Measurements from ENCODE around the gene DEDD. TPM values are rescaled to one million over a fixed set of nuclear protein-coding genes. Genes with fewer than 3 reads are reported as not detected.
"Not testable (repeated sequence)": the region's sequence is repeated elsewhere in the genome, so short reads cannot be mapped to it uniquely, and the experiment has no call there.

DEDD gene
- total RNA-seq, 2 donors from 2014 or later, result 34.2 to 41.5 TPM

DNA sequence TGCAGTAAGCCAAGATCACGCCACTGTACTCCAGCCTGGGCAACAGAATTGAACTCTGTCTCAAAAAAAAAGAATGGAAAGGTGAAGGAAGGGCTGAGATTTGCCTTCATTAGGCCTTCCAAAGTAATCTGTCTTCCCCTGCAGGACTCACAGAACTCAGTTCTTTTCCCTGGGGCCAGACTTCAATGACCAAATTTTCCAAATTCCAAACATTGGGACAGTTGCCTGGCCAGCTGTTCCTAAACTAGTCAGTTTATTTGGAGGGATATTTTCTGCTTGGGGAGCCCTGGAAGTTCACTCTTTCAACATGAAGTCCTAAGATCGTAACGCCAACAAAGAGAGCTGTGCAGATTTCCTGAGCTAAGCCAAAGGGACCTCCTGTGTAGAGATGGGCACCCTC, 5.4 kb upstream of the DEDD start:
- DNase-seq (no peak), ATAC-seq (no peak)
- intact Hi-C loops (cut with DNase I, micrococcal nuclease), result no loop called here

DNA sequence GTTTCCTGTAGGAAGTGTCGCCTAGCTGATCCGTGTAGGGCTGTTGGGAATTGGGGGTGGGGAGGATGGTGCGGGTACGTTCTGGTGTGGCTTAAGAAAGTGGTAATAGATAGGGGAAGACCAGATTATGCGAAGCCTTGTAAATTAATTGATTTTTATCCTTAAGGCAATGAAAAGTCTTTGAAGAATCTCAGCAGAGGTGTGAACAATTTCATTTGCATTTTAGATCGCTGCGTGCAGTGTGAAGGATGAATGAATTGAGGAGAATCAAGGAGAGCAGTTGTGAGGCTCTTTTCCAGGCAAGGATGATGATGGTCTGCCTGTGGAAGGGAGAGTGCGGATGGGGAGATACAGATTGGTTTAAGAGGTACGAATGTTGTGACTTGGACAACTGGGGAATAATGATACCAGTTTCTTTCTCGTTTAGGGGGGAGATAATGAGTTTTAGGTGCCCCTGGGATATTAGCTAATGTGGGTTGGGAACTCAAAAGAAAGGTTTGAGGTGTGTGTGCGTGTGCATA, 813 bp upstream of the DEDD start:
- intact Hi-C loops (cut with DNase I, micrococcal nuclease), result no loop called here
- DNase-seq (no peak), ATAC-seq (peak; percentile 12)

DNA sequence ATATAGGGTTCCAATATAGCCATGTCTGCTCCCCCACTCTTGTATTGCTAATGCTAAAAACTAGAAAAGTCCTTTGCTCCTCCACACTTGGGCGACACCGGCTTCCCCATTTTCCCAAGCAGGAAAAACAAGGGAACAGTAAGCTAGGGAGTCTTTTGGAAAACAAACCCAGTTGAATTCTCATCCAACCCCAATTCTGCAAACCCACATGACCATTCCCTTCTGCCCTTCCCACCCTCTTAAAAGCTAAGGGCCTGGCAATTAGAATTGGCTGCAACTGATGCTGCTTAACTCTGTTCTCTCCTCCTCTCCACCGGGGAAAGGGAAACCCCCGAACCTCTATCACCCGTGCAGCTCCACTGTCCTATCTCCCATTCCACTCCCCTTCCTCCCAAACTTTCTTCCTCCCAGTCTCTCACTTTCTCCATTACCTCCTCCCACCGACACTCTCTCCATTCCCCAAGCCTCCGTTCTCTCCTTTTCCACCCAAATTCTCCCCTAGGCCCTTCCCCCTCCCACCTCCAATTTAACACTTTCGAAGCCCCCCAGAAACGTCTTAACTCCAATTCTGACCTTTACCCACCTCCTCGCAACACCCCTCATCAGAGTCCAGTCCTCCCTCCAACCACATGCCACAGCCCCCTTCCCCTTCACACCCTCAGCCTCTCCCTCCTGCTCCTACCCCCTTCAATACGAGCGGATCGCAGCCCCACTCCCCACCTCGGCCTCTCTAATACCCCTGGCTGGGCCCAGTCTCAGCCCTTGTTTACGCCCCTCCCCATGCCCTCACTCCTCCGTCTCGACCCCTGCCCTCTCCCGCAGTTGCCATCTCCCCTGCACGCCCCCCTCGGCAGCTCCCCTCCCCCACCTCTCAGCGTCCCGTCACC, 701 bp downstream of the DEDD start:
- DNase-seq, result no peak
- intact Hi-C loops (cut with DNase I, micrococcal nuclease), result no loop called here

DNA sequence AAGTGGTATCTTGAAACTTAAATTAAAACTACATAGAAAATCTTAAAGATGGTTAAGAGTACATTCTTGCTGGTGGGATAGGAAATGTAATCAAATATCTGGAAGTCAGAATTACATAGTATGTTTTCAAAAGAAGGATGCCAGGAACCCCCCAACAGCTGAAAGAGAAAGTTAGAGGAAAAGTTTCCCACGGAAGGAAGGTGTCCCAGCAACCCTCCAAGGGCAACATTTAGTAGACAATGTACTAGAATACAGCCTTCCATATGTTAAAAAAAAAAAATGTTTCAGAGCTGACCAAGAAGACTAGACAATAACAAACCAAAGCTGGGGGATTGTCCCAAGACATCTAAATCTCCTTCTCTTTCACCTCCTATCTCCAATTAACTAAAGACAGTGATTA, 2.2 kb downstream of the DEDD start:
- DNase-seq (no peak), ATAC-seq (no peak)
- intact Hi-C loops (cut with DNase I, micrococcal nuclease), result no loop called here

More for the DNA sequence above, 701 bp downstream of the DEDD start:
- no peak for ATAC-seq

DNA sequence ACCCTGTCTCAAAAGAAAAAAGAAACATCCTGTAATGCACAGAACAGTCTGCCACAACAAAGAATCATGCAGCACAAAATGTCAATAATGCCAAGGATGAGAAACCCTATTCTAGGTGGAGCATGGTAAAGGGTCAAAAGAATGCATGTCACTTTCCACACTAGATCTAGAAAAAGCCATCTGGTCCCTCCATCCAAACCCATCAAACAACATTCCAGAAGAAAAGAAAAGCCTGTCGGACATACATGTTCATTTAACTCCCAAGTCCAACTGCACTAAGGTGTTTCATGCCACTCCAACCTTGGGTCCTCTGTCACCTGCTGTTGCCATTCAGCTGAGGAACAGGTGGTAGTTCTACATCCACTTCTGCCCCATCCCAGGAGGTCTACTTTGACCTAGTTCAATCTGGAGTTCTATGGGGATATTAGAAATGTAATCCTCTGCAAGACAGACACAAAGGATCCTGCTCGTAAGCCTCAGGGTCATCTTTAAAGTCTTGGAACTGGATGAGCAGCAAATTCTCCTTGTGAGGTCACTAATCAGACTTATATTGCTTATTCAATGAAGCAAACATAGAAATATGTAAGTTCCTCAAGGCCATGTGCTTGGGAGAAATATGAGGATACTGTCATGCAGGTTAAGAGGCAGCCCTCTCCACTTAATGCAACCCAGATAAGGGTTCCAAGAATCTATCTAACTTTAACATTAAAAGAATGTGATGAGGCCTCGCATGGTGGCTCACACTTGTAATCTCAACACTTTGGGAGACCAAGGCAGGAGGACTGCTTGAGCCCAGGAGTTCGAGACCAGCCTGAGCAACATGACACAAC, 3.7 kb downstream of the DEDD start:
- ATAC-seq (no peak), DNase-seq (no peak)
- intact Hi-C loops (cut with DNase I, micrococcal nuclease), result no loop called here

DNA sequence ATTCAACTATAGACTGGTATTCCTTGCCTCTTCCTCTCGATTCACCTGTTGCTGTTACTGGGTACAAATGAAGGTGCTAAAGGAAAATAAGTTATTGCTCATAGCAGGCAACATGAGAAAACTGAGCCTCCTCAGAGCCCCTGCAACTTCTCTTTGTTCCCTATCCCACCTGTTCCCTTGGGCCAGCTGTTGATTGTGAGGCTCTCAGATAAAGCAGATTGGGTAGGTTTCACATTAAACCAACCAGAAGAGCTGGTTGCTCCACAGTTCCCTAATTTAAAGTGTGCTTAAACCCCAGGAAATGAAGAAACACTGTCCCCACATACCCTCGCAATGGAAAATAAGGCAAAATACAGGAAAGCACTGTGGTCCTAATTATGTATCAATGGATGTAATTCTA, 4.8 kb downstream of the DEDD start:
- ATAC-seq, result no peak
- intact Hi-C loops (cut with DNase I, micrococcal nuclease), result no loop called here
- no peak for DNase-seq

DNA sequence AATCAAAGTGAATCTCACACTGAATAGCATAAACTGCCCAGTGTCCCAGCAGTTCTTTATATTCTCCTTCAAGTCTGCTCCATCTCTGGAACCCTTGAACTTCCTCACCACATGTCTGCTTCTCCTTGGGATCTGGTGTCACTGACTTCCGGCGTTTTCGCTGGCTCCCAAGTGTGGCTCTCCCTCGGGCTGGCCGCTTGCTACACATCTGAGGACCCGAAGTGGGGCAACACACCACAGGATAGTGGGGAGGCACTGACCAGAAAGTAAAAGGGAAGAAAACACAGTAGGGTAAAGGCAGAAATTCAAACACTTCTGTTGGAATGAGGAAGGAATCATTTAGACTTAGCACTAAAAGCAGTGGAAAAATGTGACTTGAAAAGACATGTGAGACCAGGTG, 9.5 kb downstream of the DEDD start:
- no peak for ATAC-seq
- DNase-seq, result no peak
- intact Hi-C loops (cut with DNase I, micrococcal nuclease), result no loop called here

DNA sequence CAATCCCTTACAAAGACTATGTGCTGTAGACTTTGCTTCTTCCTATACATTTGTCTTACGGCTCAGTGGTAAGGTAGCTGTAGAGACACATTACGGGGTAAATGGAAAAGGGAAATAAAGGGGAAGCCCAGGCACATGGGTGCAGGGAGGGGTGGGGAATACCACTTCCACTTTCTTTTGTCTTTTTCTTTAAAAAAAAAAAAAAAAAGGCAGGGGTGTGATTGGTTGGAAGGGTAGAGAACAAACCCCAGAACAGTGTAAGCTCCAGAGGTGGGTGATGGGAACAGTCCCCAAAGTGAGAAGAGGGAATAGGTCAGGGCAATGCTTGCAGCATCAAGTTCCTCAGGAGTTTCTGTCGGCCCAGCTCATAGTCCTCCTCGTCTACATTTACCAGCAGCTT, 10.6 kb downstream of the DEDD start:
- no peak for ATAC-seq
- intact Hi-C loops (cut with DNase I, micrococcal nuclease), result no loop called here
- no peak for DNase-seq

DNA sequence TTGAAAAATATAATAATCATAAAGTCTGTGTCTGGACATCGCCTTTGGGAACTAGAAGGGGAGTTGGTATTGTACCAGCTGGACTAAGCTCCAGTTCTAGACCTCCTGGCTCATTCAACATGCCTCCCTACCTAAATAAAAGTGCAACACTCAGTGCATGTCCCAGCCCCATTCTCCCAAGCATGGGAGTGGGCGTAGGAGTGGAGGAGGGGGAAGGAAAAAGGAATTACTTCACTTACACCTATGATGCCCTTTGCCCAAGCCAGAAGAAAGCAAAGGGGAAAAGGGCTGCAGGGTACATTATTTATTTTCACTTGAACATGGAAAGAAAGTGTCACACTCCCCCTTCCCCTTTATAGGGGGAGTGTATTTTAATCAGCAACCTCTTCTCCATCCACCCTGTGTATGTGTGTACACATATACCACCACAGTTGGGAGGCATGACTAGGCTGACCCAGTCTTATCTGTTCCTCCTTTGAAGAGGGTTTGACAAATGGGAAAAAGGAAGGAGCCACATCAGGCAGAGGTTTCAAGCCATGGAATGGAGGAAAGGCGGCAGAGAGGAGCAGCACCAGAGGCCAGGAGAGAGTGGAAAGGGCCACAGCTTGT, 11.3 kb downstream of the DEDD start:
- ATAC-seq (no peak), DNase-seq (no peak)
- intact Hi-C loops (cut with DNase I, micrococcal nuclease), result no loop called here

DNA sequence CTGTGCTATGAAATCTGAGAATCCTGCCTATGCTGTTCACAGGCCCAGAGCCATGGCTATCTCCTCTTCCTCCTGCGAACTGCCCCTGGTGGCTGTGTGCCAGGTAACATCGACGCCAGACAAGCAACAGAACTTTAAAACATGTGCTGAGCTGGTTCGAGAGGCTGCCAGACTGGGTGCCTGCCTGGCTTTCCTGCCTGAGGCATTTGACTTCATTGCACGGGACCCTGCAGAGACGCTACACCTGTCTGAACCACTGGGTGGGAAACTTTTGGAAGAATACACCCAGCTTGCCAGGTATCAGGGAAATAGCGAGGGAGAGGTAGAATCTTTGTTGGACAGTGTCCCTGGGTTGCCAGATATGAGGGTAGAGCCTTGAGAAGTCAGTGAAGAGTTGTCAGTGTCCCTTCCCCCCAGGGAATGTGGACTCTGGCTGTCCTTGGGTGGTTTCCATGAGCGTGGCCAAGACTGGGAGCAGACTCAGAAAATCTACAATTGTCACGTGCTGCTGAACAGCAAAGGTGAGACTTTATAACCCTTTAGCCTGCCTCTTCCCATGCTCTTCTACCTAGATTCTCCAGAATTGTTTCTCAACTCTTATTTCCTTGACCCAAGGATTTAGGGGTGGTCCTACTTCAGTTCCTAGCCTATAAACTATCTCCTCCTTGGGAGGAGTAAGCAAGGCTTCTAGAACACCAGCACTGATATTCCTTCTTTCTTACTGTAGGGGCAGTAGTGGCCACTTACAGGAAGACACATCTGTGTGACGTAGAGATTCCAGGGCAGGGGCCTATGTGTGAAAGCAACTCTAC, 13.2 kb downstream of the DEDD start:
- DNase-seq (peak; percentile 50 to 65), ATAC-seq (peak; percentile 55)
- intact Hi-C loops (cut with DNase I, micrococcal nuclease), result no loop called here

DNA sequence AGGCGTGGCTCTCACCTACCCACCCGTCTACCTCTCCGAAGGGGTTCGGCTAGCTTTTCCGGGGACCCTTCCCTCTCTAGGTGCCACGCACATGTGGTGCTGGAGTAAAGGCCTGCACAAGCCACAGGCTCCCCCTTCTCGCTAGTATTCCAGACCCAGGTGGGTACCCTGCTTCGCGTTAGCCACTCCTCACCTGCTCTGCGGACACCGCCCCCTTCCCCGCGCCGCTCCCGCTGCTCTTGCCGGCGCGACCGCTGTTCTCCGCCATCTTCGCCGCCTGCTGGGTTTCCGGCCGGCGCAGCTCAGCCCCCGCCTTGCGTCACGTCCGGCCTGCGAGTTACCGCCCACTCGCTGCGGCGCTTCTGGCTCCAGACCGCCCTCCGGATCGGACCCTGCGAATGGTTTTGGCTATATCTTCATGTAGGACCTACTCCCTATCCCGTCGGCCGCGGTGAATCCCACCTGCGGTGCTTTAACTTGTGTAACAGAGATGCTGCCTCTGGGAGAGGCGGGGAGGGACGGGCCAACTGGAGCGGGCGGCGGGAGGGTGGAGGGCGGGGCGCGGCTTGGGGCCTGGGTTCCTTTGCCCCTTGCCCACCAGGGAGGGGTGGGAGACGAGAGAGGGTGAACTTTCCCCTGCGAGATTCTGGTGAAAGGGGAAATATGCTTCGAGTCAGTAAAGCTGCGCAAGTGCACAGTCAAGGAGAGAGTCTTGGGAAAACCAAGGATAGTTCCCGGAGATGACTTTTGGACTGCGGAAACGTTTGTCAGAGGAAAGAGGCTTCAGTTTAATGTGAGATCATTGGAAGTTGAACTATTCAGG, 14.5 kb downstream of the DEDD start, which contains the start of the genes NIT1 and PFDN2:
Gene NIT1, plus strand, starts transcription at position 347 of the 823 bp plus-strand sequence. Its CDS starts 72 bp downstream, at position 419.
Gene PFDN2, minus strand, starts transcription at position 279 of the 823 bp plus-strand sequence. Its CDS starts 11 bp downstream, at position 268.
- intact Hi-C loops (cut with DNase I, micrococcal nuclease), result no loop called here
- peak; percentile 82 for ATAC-seq
- DNase-seq, result peak; percentile 87 to 91

DNA sequence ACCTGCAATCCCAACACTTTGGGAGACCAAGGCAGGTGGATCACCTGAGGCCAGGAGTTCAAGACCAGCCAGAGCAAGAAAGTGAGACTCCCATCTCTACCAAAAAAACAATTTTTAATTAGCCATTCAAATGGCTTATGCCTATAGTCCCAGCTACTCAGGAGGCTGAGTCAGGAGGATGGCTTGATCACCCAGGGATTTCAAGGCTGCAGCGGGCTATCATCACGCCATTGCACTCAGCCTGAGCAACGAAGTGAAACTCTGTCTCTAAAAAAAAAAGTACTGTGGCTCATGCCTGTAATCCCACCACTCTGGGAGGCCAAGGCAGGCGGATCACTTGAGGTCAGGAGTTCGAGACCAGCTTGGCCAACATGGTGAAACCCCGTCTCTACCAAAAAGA, 16.5 kb downstream of the DEDD start:
- DNase-seq; intact Hi-C loops (cut with DNase I, micrococcal nuclease); ATAC-seq: not testable (repeated sequence)

DNA sequence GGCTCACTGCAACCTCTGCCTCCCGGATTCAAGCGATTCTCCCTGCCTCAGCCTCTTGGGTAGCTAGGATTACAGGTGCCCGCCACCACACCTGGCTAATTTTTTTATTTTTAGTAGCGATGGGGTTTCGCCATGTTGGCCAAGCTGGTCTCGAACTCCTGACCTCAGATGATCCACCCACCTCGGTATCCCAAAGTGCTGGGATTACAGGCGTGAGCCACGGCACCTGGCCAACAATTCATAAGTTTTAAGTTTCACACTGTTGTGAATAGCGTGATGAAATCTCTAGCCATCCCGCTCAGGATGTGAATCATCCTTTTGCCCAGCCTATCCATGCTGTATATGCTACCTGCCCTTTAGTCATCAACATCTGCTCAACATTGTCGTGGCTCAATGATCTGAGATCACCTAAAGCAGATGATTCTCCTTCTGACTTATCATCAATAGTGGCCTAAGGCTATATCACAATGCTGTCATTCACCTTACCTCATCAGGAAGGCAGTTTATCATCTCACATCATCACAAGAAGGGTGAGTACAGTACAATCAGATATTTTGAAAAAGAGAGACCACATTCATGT, 17.2 kb downstream of the DEDD start:
- DNase-seq (no peak), ATAC-seq (no peak)
- intact Hi-C loops (cut with DNase I, micrococcal nuclease), result no loop called here

DNA sequence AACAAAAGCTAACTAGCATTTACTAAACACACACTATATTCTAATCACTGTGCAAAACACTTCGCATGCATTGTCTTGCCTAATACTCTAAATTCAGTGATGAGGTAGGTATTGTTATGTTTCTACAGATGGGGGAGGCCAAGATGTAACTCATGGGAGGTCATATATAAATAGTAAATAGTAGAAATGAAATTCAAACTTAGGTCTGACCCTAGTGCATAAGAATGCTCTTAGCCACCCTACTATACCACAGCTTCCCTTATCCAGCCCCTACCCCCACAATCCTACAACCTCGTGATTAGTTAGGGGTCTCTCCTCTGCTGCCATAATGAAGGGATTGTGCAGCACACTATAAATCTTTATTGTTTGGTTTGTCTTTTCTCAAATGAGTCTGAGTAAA, 17.9 kb downstream of the DEDD start:
- DNase-seq, result no peak
- no peak for ATAC-seq
- intact Hi-C loops (cut with DNase I, micrococcal nuclease), result no loop called here

DNA sequence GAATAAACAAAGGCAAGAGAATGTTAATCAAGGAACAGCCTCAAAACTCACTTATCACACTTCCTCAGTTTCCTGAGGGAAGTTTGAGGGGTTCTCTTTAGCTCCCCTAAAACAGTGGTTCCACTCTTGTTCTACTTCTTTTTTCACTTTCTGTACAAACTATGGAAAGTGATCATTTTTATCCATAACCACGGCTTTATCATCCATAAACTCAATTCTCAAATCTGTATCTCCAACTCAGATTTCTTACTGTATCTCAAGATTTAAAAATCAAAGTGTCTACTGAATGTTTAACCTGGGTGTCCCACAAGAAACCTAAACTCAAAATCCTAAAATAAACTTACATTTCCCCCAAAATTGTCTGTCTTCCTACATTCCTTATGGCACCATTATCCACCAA, 18.6 kb downstream of the DEDD start:
- intact Hi-C loops (cut with DNase I, micrococcal nuclease), result no loop called here
- ATAC-seq, result no peak
- DNase-seq, result no peak

DNA sequence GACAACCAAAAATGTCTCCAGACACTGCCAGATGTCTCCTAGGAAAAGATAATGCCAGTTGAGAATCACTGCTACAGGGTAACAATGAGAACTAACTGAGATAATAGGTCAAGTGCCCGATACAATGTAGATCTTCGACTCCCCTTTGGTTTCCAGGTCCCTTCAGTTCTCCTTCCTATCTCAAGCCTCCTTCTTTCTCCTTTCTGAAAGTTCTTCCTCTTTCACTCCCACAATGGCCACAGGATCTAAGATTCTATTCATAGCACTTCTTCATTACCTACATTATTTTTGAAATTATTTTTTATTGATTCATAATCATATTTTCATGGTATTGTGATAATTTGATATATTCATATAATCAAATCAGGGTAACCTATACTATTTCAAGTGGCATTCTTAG, 20.9 kb downstream of the DEDD start:
- ATAC-seq (no peak), DNase-seq (no peak)
- intact Hi-C loops (cut with DNase I, micrococcal nuclease), result no loop called here

DNA sequence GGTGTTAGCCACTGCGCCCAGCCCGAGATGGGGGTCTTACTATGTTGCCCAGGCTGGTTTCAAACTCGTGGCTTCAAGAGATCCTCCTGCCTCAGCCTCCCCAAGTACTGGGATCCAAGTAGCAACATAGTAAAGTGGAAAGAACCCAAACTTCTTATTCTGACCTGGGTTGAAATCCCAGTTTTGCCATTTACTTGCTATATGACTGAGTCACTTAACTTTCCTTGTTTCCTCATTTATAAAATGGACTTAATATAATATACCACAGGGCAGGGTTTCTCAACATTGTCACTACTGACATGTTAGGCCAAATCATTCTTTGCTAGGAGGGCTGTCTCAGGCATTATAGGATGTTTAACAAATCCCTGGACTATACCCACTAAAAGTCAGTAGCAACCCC, 21.4 kb downstream of the DEDD start:
- intact Hi-C loops (cut with DNase I, micrococcal nuclease), result no loop called here
- ATAC-seq (no peak), DNase-seq (no peak)
